Liver (tissue), 3 donors: ENCODE results near the gene GPANK1.

Experiments used
- ATF3 ChIP-seq: IDR thresholded peaks from 2 replicates; pipeline ENCODE4 v1.6.1; 2016; ENCODE audit warnings: antibody characterized with exemption
- CTCF ChIP-seq: fragments of 150-350 bp; IDR thresholded peaks from 2 replicates; pipeline ENCODE4 v1.5.1; 2017; ENCODE audit warnings: improper control_type of control experiment, low read depth, low read length; ENCODE audit not compliant: missing input control
- HNF4A ChIP-seq, 2 donors: conservative IDR thresholded peaks; 2 replicates each; pipeline ENCODE4 v1.6.1; 2016; ENCODE audit warnings: antibody characterized with exemption in 2 of 2, mild to moderate bottlenecking in 2 of 2
- MAX ChIP-seq: IDR thresholded peaks from 2 replicates; pipeline ENCODE4 v1.6.1; 2016; ENCODE audit warnings: antibody characterized with exemption
- donor health status: healthy.
- donor health status: healthy.

- TF ChIP-seq CTCF (no peak), ATF3 (no peak), HNF4A (conservative IDR thresholded peaks at IDR 0.05) (no peak), MAX (peak; percentile 95)
These were observed at the start of gene GPANK1 for GRCh38 chr6:31664790-31665500.
